Muscle of leg (tissue), 11 donors: ENCODE results near the gene GFRA1. TPM values are rescaled to one million over a fixed set of nuclear protein-coding genes. Genes with fewer than 3 reads are reported as not detected.
A peak's percentile ranks its signal among the peaks of the same experiment; 100 is the strongest.

Experiments
- DNase-seq: peaks from one replicate; pipeline ENCODE4 v3.0.0; 2013
- H3K27ac ChIP-seq: one replicate; pipeline ENCODE4 v1.5.1; 2013; ENCODE audit warnings: mild to moderate bottlenecking, low read length, control low read depth
- H3K27me3 ChIP-seq: one replicate; pipeline ENCODE4 v1.6.1; 2013; ENCODE audit warnings: low read length; ENCODE audit not compliant: control insufficient read depth, insufficient read depth
- H3K36me3 ChIP-seq: one replicate; pipeline ENCODE4 v1.6.1; 2013; ENCODE audit warnings: low read length; ENCODE audit not compliant: control insufficient read depth, insufficient read depth
- H3K4me1 ChIP-seq: one replicate; pipeline ENCODE4 v1.6.1; 2013; ENCODE audit warnings: low read length; ENCODE audit not compliant: control insufficient read depth, insufficient read depth
- H3K4me3 ChIP-seq: one replicate; pipeline ENCODE4 v1.5.1; 2013; ENCODE audit warnings: low read length, control low read depth
- H3K9me3 ChIP-seq: replicated peaks from 2 replicates; pipeline ENCODE4 v1.6.1; 2013; ENCODE audit warnings: low read depth, low read length; ENCODE audit not compliant: control insufficient read depth
- WGBS: methylation state at CpG from one replicate; pipeline ENCODE4 v1.1.5; 2013; ENCODE audit warnings: missing lambda C conversion rate; ENCODE audit not compliant: insufficient coverage; 5-methylcytosine and 5-hydroxymethylcytosine counted together
- polyA plus RNA-seq, 8 donors: library from polyadenylated mRNA; unstranded; fragments of 120-200 nt; gene quantifications; one replicate each; pipeline versions ENCODE4 v1.2.1 to v1.2.3, GENCODE V29; 2013; ENCODE audit warnings: inconsistent platforms in 1 of 8, low replicate concordance in 1 of 8; ENCODE audit not compliant: insufficient read length in 8 of 8, insufficient read depth in 1 of 8
- total RNA-seq: library from RNA; stranded (reverse); fragments of 120-200 nt; gene quantifications from one replicate; pipeline ENCODE4 v1.2.4, GENCODE V29; 2013

Gene GFRA1
- total and polyA plus RNA-seq, 9 donors, result 25.8 to 59.3 (median 41.0) TPM

DNA sequence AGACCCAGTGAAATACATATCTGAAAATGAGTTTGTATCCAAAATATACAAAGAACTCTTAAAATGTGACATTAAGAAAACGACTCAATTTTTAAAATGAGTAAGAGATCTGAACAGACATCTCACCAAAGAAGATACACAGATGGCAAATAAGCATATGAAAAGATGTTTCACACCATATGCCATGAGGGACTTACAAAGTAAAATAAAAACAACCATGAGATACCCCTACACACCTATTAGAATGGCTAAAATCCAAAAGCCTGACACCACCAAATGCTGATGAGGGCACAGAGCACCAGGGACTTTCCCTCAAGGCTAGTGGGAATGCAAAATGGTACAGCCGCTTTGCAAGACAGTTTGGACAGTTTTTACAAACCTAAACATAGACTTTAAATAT lies 27.9 kb downstream of the GFRA1 start:
- no CpG with 5 or more reads among the region's 2 CpGs for WGBS
- no peak for DNase-seq

GRCh38 chr10:116241642-116242410 lies 31.2 kb downstream of the GFRA1 start:
- WGBS, result no CpG with 5 or more reads among the region's 6 CpGs
- H3K4me3 ChIP-seq, result no peak overlapping the region
- H3K9me3 ChIP-seq, result no peaks in the 10 kb centered on the region
- no peaks in the 10 kb centered on the region for H3K36me3 ChIP-seq
- peak overlapping the region; percentile 33 for H3K27ac ChIP-seq
- peaks cover 18% of the 10 kb centered on the region for H3K4me1 ChIP-seq
- no peaks in the 10 kb centered on the region for H3K27me3 ChIP-seq
- peak; percentile 87 for DNase-seq

More for the DNA sequence above, 27.9 kb downstream of the GFRA1 start:
- no peak overlapping the region for H3K4me3 ChIP-seq
- H3K9me3 ChIP-seq, result no peaks in the 10 kb centered on the region
- H3K27ac ChIP-seq, result no peak overlapping the region
- H3K36me3 ChIP-seq, result no peaks in the 10 kb centered on the region
- no peaks in the 10 kb centered on the region for H3K27me3 ChIP-seq
- H3K4me1 ChIP-seq, result peaks cover 25% of the 10 kb centered on the region

GRCh38 chr10:116241085-116241484 lies 31.9 kb downstream of the GFRA1 start:
- DNase-seq, result peak; percentile 91
- H3K4me3 ChIP-seq, result no peak overlapping the region
- H3K27ac ChIP-seq, result no peak overlapping the region
- no peaks in the 10 kb centered on the region for H3K36me3 ChIP-seq
- H3K4me1 ChIP-seq, result peaks cover 18% of the 10 kb centered on the region
- 12% methylated on average over 5 of the region's 8 CpGs for WGBS
- H3K9me3 ChIP-seq, result no peaks in the 10 kb centered on the region
- H3K27me3 ChIP-seq, result no peaks in the 10 kb centered on the region

DNA sequence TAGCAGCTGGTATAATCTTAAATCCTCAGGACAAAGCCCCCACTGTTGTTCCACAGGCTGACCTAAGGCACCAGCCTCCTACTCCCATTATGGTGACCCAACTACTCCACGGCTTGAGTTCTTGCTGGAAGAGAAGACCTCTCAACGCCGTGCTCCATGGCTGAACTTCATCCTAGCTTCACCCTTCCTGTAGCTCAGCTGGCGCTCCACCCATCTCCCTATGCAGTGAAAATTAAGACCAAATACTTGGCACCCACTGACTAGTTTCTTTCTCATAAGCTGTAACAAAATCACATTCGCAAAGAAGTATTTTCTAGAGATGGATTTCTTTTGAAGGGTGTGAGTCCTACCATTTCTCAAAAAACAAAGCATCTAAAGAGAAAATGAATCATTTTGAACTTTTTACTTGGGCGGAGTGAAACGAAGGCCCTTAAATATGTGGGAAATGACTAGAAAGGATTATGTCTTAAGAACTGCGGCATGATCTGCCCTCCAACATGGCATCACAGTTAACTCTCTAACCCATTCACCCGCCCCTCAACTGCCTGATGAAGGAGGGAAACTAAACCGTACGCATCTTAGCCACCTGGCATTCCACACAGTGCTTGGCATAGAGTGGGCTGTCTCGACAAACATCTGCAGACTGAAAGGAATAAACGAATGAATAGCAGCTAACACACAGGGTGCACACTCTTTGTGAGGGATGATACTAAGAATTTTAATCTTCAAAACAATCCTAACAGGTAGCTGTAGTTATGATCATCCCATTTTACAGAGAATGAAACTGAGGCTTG lies 32.7 kb downstream of the GFRA1 start:
- 54% methylated on average over 3 of the region's 13 CpGs for WGBS
- Histone ChIP-seq H3K27me3 (no peaks in the 10 kb centered on the region), H3K9me3 (no peaks in the 10 kb centered on the region), H3K4me3 (no peak overlapping the region), H3K36me3 (no peaks in the 10 kb centered on the region), H3K4me1 (peaks cover 18% of the 10 kb centered on the region), H3K27ac (no peak overlapping the region)
- peak; percentile 27 for DNase-seq

GRCh38 chr10:116239229-116239628 lies 33.8 kb downstream of the GFRA1 start:
- no peak overlapping the region for H3K4me3 ChIP-seq
- H3K27ac ChIP-seq, result no peak overlapping the region
- H3K36me3 ChIP-seq, result no peaks in the 10 kb centered on the region
- WGBS, result no CpG with 5 or more reads among the region's 4 CpGs
- H3K27me3 ChIP-seq, result no peaks in the 10 kb centered on the region
- H3K4me1 ChIP-seq, result peaks cover 18% of the 10 kb centered on the region
- no peak for DNase-seq
- no peaks in the 10 kb centered on the region for H3K9me3 ChIP-seq

DNA sequence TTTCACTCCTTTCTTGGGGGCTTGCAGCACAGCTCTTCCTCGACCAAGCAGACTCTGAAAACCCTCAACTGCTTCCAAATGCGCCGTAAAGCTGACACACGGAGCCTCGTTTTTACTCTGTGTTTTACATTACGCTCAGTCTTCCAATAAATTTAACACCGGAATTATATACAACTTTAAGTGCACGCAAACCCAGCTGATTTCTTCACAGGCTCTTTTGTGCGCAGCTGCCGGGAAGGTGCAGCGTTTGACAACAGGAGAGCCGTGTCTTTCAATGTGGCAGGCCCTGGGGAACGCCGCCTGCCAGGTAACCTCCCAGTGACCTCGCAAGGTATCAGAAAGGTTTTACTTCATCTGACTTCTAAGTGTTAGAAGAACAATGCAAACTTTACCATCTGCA lies 35.0 kb downstream of the GFRA1 start:
- DNase-seq, result peak; percentile 49
- H3K27ac ChIP-seq, result no peak overlapping the region
- no peak overlapping the region for H3K4me3 ChIP-seq
- WGBS, result 28% methylated on average over 14 of the region's 15 CpGs
- H3K4me1 ChIP-seq, result peaks cover 18% of the 10 kb centered on the region
- H3K27me3 ChIP-seq, result no peaks in the 10 kb centered on the region
- H3K9me3 ChIP-seq, result no peaks in the 10 kb centered on the region
- H3K36me3 ChIP-seq, result no peaks in the 10 kb centered on the region

DNA sequence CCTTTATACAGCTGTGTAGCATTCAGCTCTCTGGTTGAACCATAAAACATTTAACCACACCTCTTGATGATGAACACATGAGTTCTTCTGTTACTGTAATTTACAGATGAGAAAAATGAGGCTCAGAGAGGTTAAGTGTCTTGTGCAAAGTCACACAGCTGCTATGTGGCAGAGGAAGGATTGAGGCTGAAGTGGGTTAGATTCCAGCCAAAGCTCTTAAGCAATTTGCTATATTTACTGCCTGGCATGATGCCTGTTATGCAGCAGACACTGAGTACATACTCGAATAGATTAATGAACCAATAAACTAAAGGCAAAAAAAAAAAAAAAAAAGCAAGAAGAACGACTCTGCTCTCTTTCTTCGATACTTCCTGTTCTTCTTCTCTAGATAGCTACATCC lies 35.7 kb downstream of the GFRA1 start:
- peak; percentile 34 for DNase-seq
- Histone ChIP-seq H3K36me3 (no peaks in the 10 kb centered on the region), H3K9me3 (no peaks in the 10 kb centered on the region), H3K4me1 (peaks cover 18% of the 10 kb centered on the region), H3K27ac (no peak overlapping the region), H3K4me3 (no peak overlapping the region), H3K27me3 (no peaks in the 10 kb centered on the region)
- WGBS, result no CpG with 5 or more reads among the region's 3 CpGs

DNA sequence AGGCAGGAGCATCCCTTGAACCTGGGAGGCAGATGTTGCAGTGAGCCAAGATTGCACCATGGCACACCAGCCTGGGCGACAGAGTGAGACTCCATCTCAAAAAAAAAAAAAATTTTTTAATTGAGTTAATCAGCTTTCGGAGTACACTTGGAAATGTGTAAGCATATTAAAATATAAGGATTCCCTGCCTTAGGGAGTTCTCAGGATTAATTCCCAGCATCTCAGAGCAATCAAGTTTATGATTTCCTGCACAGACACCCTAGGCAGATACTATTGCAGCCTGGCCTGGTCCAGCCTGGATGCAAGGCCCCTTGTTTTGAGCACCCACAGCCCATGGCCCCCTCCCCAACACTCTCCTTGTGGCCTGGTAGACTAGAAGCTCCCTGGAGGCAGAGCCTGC lies 39.8 kb downstream of the GFRA1 start:
- Histone ChIP-seq H3K27ac (no peak overlapping the region), H3K4me1 (peaks cover 4% of the 10 kb centered on the region), H3K9me3 (no peaks in the 10 kb centered on the region), H3K36me3 (no peaks in the 10 kb centered on the region), H3K4me3 (no peak overlapping the region), H3K27me3 (no peaks in the 10 kb centered on the region)
- DNase-seq, result no peak
- no CpG with 5 or more reads among the region's 2 CpGs for WGBS

- Histone ChIP-seq H3K27me3 (no peaks in the 10 kb centered on the region), H3K27ac (no peak overlapping the region), H3K4me3 (no peak overlapping the region), H3K4me1 (peaks cover under 1% of the 10 kb centered on the region), H3K36me3 (no peaks in the 10 kb centered on the region), H3K9me3 (no peaks in the 10 kb centered on the region)
- WGBS, result no CpG with 5 or more reads among the region's 2 CpGs
- no peak for DNase-seq
These were observed 40.4 kb downstream of the GFRA1 start for GRCh38 chr10:116232613-116233012.

- H3K27me3 ChIP-seq, result no peaks in the 10 kb centered on the region
- no peaks in the 10 kb centered on the region for H3K36me3 ChIP-seq
- no peak overlapping the region for H3K4me3 ChIP-seq
- 95% methylated on average over 4 of the region's 6 CpGs for WGBS
- no peaks in the 10 kb centered on the region for H3K4me1 ChIP-seq
- no peaks in the 10 kb centered on the region for H3K9me3 ChIP-seq
- no peak for DNase-seq
- H3K27ac ChIP-seq, result no peak overlapping the region
These were observed 46.2 kb downstream of the GFRA1 start for GRCh38 chr10:116226766-116227165.
